Skeletal muscle tissue (tissue), 4 donors: Measurements from ENCODE around the gene TRAPPC12. TPM values are rescaled to one million over a fixed set of nuclear protein-coding genes. Genes with fewer than 3 reads are reported as not detected.

Experiments
- H3K27ac ChIP-seq: one replicate; pipeline ENCODE4 v1.7.0; 2013; ENCODE audit warnings: mild to moderate bottlenecking, low read depth, low read length, inconsistent platforms
- H3K27me3 ChIP-seq, 3 donors: one replicate each; pipeline ENCODE4 v1.7.0; 2013; ENCODE audit warnings: low read length in 3 of 3; ENCODE audit not compliant: control insufficient read depth in 3 of 3, insufficient read depth in 3 of 3
- H3K36me3 ChIP-seq, 3 donors: one replicate each; pipeline ENCODE4 v1.7.0; 2013; ENCODE audit warnings: low read length in 3 of 3; ENCODE audit not compliant: control insufficient read depth in 3 of 3, insufficient read depth in 3 of 3
- H3K4me1 ChIP-seq, 3 donors: one replicate each; pipeline ENCODE4 v1.7.0; 2013; ENCODE audit warnings: low read length in 3 of 3, mild to moderate bottlenecking in 3 of 3; ENCODE audit not compliant: control insufficient read depth in 3 of 3, insufficient read depth in 3 of 3
- H3K4me3 ChIP-seq, 3 donors: one replicate each; pipeline ENCODE4 v1.7.0; 2013; ENCODE audit warnings: low read length in 3 of 3
- H3K9ac ChIP-seq, 3 donors: one replicate each; pipeline ENCODE4 v1.7.0; 2013; ENCODE audit warnings: low read length in 3 of 3, mild to moderate bottlenecking in 3 of 3, moderate library complexity in 2 of 3, low read depth in 1 of 3
- H3K9me3 ChIP-seq, 3 donors: one replicate each; pipeline ENCODE4 v1.7.0; 2013; ENCODE audit warnings: low read length in 3 of 3; ENCODE audit not compliant: control insufficient read depth in 3 of 3
- total RNA-seq: library from RNA; depleted of rRNA; stranded (reverse); fragments of >200 nt; gene quantifications from one replicate; pipeline ENCODE4 v1.2.3, GENCODE V29; 2014
- donor health status: Osteomylitis.

The TRAPPC12 gene
- total RNA-seq, 1 donor from 2014 or later, result 50.6 TPM

GRCh38 chr2:3456125-3456524 is 76.6 kb downstream of the TRAPPC12 start:
- Histone ChIP-seq H3K27ac (no peak overlapping the region), H3K27me3 (no peaks in the 10 kb centered on the region), H3K9me3 (no peaks in the 10 kb centered on the region), H3K4me3 (no peak overlapping the region), H3K36me3 (peaks cover 19 to 28% (median 22%) of the 10 kb centered on the region in 3 donors), H3K9ac (no peak overlapping the region), H3K4me1 (peaks cover 20 to 30% (median 26%) of the 10 kb centered on the region in 3 donors)

- Histone ChIP-seq H3K27ac (no peak overlapping the region), H3K4me1 (peaks cover 27 to 39% (median 33%) of the 10 kb centered on the region in 3 donors), H3K9me3 (no peaks in the 10 kb centered on the region), H3K4me3 (no peak overlapping the region), H3K27me3 (no peaks in the 10 kb centered on the region), H3K36me3 (peaks cover 16 to 24% (median 23%) of the 10 kb centered on the region in 3 donors), H3K9ac (no peak overlapping the region)
Measured at GRCh38 chr2:3457524-3458395, 78.3 kb downstream of the TRAPPC12 start.

- H3K36me3 ChIP-seq, result peaks cover 18 to 24% (median 19%) of the 10 kb centered on the region in 3 donors
- no peak overlapping the region for H3K4me3 ChIP-seq
- H3K4me1 ChIP-seq, result peaks cover 27 to 35% (median 33%) of the 10 kb centered on the region in 3 donors
- no peaks in the 10 kb centered on the region for H3K27me3 ChIP-seq
- no peak overlapping the region for H3K9ac ChIP-seq
- H3K9me3 ChIP-seq, result no peaks in the 10 kb centered on the region
- no peak overlapping the region for H3K27ac ChIP-seq
Measured at GRCh38 chr2:3458396-3459184, 79.1 kb downstream of the TRAPPC12 start.

GRCh38 chr2:3459185-3460015 is 79.9 kb downstream of the TRAPPC12 start:
- Histone ChIP-seq H3K27me3 (no peaks in the 10 kb centered on the region), H3K9ac (peak overlapping the region; percentile 33 to 74 (median 39)), H3K36me3 (peaks cover 20 to 24% (median 20%) of the 10 kb centered on the region in 3 donors), H3K9me3 (no peaks in the 10 kb centered on the region), H3K4me3 (peak overlapping the region in 1 of 3 donors; percentile 29), H3K4me1 (peaks cover 27 to 35% (median 30%) of the 10 kb centered on the region in 3 donors), H3K27ac (no peak overlapping the region)

GRCh38 chr2:3460156-3460555 is 80.7 kb downstream of the TRAPPC12 start:
- no peaks in the 10 kb centered on the region for H3K27me3 ChIP-seq
- H3K4me3 ChIP-seq, result peak overlapping the region in 1 of 3 donors; percentile 13
- H3K4me1 ChIP-seq, result peaks cover 28 to 35% (median 35%) of the 10 kb centered on the region in 3 donors
- no peaks in the 10 kb centered on the region for H3K9me3 ChIP-seq
- H3K36me3 ChIP-seq, result peaks cover 25 to 28% (median 27%) of the 10 kb centered on the region in 3 donors
- H3K9ac ChIP-seq, result peak overlapping the region in 2 of 3 donors; percentile 33 to 74
- H3K27ac ChIP-seq, result no peak overlapping the region

GRCh38 chr2:3460831-3461800 is 81.6 kb downstream of the TRAPPC12 start:
- peak overlapping the region in 2 of 3 donors; percentile 10 to 74 for H3K9ac ChIP-seq
- peaks cover 36 to 43% (median 43%) of the 10 kb centered on the region in 3 donors for H3K4me1 ChIP-seq
- H3K36me3 ChIP-seq, result peaks cover 28 to 35% (median 29%) of the 10 kb centered on the region in 3 donors
- H3K9me3 ChIP-seq, result no peaks in the 10 kb centered on the region
- H3K27me3 ChIP-seq, result no peaks in the 10 kb centered on the region
- peak overlapping the region in 2 of 3 donors; percentile 0 to 13 for H3K4me3 ChIP-seq
- no peak overlapping the region for H3K27ac ChIP-seq

- H3K4me3 ChIP-seq, result no peak overlapping the region
- no peaks in the 10 kb centered on the region for H3K9me3 ChIP-seq
- H3K4me1 ChIP-seq, result peaks cover 41 to 50% (median 49%) of the 10 kb centered on the region in 3 donors
- no peaks in the 10 kb centered on the region for H3K27me3 ChIP-seq
- H3K9ac ChIP-seq, result peak overlapping the region in 1 of 3 donors; percentile 7
- H3K27ac ChIP-seq, result no peak overlapping the region
- peaks cover 29 to 39% (median 32%) of the 10 kb centered on the region in 3 donors for H3K36me3 ChIP-seq
Measured at GRCh38 chr2:3461801-3462492, 82.5 kb downstream of the TRAPPC12 start.

GRCh38 chr2:3462493-3463104 is 83.1 kb downstream of the TRAPPC12 start:
- Histone ChIP-seq H3K27ac (no peak overlapping the region), H3K36me3 (peaks cover 33 to 45% (median 35%) of the 10 kb centered on the region in 3 donors)

More at GRCh38 chr2:3462493-3463104, 83.1 kb downstream of the TRAPPC12 start:
- Histone ChIP-seq H3K9ac (no peak overlapping the region), H3K4me3 (no peak overlapping the region), H3K4me1 (peaks cover 41 to 50% (median 49%) of the 10 kb centered on the region in 3 donors), H3K9me3 (no peaks in the 10 kb centered on the region), H3K27me3 (no peaks in the 10 kb centered on the region)
